ENCODE results near the gene MICOS13. TPM values are rescaled to one million over a fixed set of nuclear protein-coding genes. Genes with fewer than 3 reads are reported as not detected.

Gene MICOS13
- total RNA-seq, 6 experiments from 2014 or later: 77.9 to 91.6 (median 80.1) TPM

GRCh38 chr19:5686326-5686646, 6.0 kb upstream of the MICOS13 start:
- Mint-ChIP-seq H3K36me3 (ENCODE audit: low read depth) (peaks cover 13% of the 10 kb centered on the region), H3K27ac (no peak overlapping the region), H3K4me1 (ENCODE audit: low read depth) (peaks cover 21% of the 10 kb centered on the region)

GRCh38 chr19:5684694-5685430, 4.5 kb upstream of the MICOS13 start:
- Mint-ChIP-seq H3K36me3 (ENCODE audit: low read depth) (0 out of 2 replicates have a peak, but pooled peaks cover 3% of the 10 kb centered on the region), H3K27me3 (ENCODE audit: insufficient read depth) (peaks cover 14% of the 10 kb centered on the region), H3K4me3 (no peak overlapping the region), H3K9me3 (no peaks in the 10 kb centered on the region), H3K4me1 (ENCODE audit: low read depth) (peaks cover 20% of the 10 kb centered on the region), H3K27ac (no peak overlapping the region)
- no peak for TF ChIP-seq CTCF (IDR thresholded peaks at IDR 0.05)
- no peak for DNase-seq

More at GRCh38 chr19:5686326-5686646, 6.0 kb upstream of the MICOS13 start:
- no peak for DNase-seq
- TF ChIP-seq CTCF (IDR thresholded peaks at IDR 0.05): no peak
- H3K9me3 Mint-ChIP-seq: no peaks in the 10 kb centered on the region
- H3K4me3 Mint-ChIP-seq: peak overlapping the region; percentile 77; the same call in 1 of the 2 replicates
- H3K27me3 Mint-ChIP-seq (ENCODE audit: insufficient read depth): peaks cover 12% of the 10 kb centered on the region

DNA sequence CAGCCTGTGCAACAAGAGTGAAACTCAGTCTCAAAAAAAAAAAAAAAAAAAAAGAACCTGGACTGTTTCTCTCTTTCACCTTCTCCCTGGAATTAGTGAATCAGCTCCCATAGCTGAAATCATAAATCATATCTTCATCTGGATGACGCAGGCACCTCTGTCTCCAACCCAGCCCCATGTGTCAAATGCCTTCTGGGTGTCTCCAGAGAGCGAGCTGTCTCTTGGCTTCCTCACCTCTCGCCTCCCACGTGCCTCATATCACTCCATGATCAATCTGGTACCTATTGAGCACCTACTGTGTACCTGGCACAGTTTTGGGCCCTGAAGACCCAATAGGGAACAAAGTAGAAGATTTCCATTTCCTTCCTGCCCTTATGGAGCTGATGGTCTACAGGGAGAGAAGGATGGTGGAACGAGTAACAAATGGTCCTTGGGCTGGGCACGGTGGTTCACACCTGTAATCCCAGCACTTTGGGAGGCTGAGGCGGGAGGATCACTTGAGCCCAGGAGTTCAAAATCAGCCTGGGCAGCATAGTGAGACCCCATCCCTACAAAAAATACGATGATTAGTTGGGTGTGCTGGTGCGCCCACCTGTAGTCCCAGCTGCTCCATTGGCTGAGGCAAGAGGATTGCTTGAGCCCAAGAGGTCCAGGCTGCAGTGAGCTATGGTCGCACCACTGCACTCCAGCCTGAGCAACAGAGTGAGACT, 3.0 kb upstream of the MICOS13 start:
- Mint-ChIP-seq H3K4me1 (ENCODE audit: low read depth) (peaks cover 25% of the 10 kb centered on the region), H3K27me3 (ENCODE audit: insufficient read depth) (peaks cover 14% of the 10 kb centered on the region), H3K36me3 (ENCODE audit: low read depth) (0 out of 2 replicates have a peak, but pooled peaks cover 2% of the 10 kb centered on the region), H3K9me3 (no peaks in the 10 kb centered on the region), H3K27ac (no peak overlapping the region), H3K4me3 (no peak overlapping the region)
- no peak for TF ChIP-seq CTCF (IDR thresholded peaks at IDR 0.05)
- DNase-seq: no peak

DNA sequence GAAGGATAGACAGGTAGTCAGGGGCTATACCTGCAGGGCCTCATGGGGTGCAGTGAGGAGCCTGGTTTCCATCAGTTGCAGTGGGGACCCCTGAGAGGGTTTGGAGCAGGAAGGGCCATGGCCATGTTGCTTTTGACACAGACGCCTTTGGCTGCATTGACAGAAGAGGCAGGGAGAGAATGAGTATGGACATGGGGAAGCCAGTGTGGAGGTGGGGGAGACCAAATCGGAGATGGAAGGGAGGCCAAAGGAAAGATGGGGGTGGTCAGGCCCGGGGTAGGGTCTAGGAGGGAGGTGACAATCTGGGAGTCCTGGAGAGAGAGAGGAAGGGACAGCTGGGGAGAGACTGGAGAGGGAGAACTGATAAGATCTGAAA, 1.8 kb upstream of the MICOS13 start:
- peaks cover 14% of the 10 kb centered on the region for H3K27me3 Mint-ChIP-seq (ENCODE audit: insufficient read depth)
- peak overlapping the region; percentile 85 for H3K4me3 Mint-ChIP-seq
- H3K9me3 Mint-ChIP-seq: no peaks in the 10 kb centered on the region
- no peak for DNase-seq
- peaks cover 25% of the 10 kb centered on the region for H3K4me1 Mint-ChIP-seq (ENCODE audit: low read depth)
- no peak overlapping the region for H3K27ac Mint-ChIP-seq
- no peaks in the 10 kb centered on the region for H3K36me3 Mint-ChIP-seq (ENCODE audit: low read depth)
- no peak for TF ChIP-seq CTCF (IDR thresholded peaks at IDR 0.05)

GRCh38 chr19:5681391-5682106, 1.2 kb upstream of the MICOS13 start:
- H3K27me3 Mint-ChIP-seq (ENCODE audit: insufficient read depth): peaks cover 14% of the 10 kb centered on the region
- DNase-seq: no peak
- H3K4me1 Mint-ChIP-seq (ENCODE audit: low read depth): peaks cover 24% of the 10 kb centered on the region
- no peak for TF ChIP-seq CTCF (IDR thresholded peaks at IDR 0.05)
- peak overlapping the region; percentile 85 for H3K4me3 Mint-ChIP-seq
- peak overlapping the region; percentile 70; the same call in 1 of the 2 replicates for H3K27ac Mint-ChIP-seq
- no peaks in the 10 kb centered on the region for H3K9me3 Mint-ChIP-seq
- no peaks in the 10 kb centered on the region for H3K36me3 Mint-ChIP-seq (ENCODE audit: low read depth)
